OCI-M2 (cell line): ENCODE data around the gene ADAP2.
"Not testable (repeated sequence)": the region's sequence is repeated elsewhere in the genome, so short reads cannot be mapped to it uniquely, and the experiment has no call there.

ENCODE experiments used
- DNase-seq: peaks from one replicate; lab custom pipeline; 2025; ENCODE audit not compliant: unreplicated experiment; lab: John Stamatoyannopoulos, UW

The ADAP2 gene, protein sequence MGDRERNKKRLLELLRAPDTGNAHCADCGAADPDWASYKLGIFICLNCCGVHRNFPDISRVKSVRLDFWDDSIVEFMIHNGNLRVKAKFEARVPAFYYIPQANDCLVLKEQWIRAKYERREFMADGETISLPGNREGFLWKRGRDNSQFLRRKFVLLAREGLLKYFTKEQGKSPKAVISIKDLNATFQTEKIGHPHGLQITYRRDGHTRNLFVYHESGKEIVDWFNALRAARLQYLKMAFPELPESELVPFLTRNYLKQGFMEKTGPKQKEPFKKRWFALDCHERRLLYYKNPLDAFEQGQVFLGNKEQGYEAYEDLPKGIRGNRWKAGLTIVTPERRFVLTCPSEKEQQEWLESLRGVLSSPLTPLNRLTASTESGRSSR

DNA sequence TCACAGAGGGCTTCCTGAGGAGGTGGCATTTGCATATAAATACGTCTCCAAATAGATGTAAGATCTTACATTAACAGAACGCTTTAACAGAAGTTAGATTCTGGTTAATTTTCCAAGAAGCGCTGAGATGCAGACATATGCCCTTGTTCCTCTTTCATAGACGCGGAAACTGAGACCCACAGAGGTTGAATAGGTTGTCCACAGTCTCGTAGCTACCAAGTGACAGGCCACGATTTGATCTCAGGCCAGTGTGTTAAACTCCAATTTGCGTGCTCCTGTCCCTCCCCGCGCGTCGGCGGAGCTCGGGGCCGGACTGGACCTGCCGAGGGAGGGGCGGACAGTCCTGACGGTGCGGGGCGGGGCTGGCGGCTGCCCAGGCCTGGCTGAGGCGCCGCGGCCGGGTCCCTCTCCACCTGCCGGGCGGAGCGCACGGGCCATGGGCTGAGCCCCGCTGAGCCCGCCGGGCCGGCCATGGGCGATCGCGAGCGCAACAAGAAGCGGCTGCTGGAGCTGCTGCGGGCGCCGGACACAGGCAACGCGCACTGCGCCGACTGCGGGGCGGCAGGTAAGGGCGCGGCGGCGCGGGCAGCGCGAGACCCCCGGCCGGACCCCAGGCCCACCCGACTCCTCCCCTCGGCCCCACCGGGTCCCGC, at the start of gene ADAP2:
Gene ADAP2 (plus strand): TSS at position 402 of the 653 bp plus-strand sequence. CDS start 70 bp downstream, at position 472.
- no peak for DNase-seq

DNA sequence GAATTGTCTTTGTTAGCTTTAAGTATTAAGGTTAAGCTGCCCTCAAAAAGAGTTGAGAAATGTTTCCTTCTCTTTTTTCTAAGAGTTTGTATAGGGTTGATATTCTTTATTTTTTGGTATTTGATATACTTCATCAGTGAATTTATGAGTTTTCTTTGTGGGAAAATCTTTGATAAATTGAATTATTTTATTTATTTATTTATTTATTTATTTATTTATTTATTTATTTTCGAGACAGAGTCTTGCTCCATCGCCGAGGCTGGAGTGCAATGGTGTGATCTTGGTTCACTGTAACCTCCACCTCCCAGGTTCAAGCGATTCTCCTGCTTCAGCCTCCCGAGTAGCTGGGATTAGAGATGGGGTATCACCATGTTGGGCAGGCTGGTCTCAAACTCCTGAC, 35.6 kb upstream of the ADAP2 start:
- DNase-seq, result no peak

DNA sequence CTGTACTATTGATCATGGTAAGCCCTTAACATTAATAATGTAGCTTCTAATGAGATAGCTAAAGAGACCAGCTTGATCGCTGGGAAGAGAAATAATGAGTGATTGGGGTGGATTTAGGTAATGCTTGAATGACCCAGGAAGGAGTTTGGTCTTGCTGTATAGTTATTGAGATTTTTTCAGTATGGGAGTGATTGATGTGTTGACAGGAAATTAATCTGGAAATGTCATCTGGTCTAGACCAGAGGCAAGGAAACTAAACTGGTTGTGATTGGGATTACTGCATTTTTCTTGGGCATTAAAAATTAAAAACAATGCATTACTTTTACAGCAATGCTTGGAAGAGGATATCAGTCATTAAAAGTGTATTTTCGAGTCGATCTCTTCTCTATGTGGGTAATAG, 27.5 kb upstream of the ADAP2 start:
- DNase-seq, result no peak

DNA sequence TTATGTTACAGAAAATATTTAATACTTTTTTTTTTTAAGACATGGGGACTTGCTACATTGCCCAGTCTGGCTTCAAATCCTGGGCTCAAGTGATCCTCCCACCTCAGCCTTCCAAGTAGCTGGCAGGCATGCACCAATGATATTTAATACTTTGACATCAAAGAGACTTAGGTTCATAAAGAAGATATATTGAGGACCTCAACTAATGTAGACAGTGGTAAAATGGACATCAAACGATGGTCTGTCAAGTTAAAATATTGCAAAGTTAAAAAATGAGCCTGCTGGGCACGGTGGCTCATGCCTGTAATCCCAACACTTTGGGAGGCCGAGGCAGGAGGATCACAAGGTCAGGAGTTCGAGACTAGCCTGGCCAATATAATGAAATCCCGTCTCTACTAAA, 24.4 kb upstream of the ADAP2 start:
- DNase-seq, result no peak

DNA sequence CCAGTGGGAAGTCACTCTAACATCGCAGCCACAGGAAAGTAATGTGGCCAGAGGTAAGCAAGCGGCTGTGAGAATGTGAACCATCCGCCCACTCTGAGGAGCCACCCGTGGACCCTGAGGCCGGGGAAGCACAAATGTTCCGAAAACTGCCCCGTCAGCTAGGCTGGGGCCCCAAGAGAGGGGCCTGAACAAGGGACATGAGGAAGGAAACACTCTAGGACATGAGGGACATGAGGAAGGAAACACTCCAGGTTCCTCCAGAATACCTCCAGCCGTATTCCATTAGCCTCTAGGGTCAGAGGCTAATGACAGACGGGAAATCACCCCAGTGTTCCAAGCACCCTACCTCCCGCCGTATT, 16.0 kb upstream of the ADAP2 start:
- DNase-seq, result no peak

DNA sequence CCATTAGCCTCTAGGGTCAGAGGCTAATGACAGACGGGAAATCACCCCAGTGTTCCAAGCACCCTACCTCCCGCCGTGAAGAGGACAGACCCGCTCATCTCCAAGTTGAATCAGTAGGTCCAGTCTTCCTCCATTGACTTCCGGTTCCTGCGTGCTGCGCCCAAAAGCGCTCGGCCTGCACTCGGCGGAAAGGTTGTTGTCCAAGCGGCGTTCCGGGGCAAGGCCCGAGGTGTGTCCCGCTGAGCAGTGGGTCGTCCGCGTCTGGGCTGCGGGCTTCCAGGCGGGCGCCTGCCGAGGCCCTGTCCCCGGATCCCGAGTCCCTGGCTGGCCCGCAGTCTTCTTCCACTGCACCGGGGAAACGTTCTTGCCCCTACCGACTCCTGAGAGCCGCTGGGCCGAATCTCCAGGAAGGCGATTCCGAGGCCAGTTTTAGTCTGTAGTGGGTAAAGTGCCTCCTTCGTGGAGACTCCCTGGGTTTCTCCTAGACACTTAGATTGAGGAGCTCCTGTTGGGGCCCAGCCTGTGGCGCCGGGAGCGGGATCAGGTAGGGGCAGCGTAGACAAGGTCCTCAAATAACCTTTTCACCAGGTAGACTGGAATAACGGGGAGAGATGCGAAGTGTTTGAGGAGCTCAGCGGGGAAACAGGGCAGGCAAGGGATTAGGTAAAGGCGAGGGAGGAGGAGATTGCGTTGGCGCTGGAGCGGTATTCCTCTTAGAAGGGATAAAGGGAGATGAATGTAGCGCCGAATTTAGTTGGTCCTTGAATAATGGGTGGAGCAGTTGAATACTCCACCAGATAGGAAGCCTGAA, 15.4 kb upstream of the ADAP2 start, which contains the start of gene TEFM:
Gene TEFM (minus strand): TSS at position 138 of the 811 bp plus-strand sequence. CDS start 40 bp downstream, at position 98.
- DNase-seq, result no peak

DNA sequence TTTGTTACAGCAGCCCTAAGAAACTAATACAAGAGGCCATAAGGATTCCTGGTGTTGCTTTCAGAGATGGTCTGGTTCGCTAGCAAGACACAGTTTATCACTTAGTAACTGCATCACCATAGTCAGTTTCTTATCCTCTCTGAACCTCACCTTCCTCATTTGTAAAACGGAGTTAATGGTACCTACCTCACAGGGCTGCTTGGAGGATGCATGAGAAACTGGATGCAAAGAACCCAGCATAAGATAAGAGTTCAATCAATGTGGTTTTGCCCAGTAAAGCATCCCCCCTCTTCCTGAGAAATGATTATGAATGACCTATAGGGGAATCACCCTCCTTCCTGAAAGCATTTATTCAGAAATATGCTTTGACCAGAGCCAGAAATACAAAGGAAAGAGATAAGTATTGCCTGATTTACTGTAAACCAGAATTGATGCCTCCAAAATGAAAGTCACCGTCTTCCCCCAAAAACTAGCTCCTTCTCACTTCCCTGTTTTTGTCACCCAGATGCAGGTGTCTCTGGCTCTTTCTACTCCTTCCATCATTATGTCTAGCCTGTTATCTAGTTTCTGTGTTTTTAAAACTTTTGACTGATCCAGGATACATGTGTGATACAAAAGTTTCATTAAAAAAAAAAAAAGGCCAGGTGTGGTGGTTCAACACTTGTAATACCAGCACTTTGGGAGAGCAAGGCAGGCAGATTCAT, 12.9 kb upstream of the ADAP2 start:
- no peak for DNase-seq

DNA sequence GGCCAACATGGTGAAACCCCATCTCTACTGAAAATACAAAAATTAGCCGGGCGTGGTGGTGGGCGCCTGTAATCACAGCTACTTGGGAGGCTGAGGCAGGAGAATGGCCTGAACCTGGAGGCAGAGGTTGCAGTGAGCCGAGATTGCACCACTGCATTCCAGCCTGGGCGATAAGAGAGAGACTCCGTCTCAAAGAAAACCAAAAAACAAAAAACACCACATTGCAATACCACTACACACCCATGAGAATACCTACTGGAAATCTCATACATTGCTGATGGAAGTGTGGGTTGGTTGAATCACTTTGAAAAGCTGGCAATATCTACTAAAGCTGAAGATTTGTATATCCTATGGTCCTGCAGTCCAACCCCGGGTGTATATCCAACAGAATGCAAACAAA, 11.6 kb upstream of the ADAP2 start:
- DNase-seq, result not testable (repeated sequence)

DNA sequence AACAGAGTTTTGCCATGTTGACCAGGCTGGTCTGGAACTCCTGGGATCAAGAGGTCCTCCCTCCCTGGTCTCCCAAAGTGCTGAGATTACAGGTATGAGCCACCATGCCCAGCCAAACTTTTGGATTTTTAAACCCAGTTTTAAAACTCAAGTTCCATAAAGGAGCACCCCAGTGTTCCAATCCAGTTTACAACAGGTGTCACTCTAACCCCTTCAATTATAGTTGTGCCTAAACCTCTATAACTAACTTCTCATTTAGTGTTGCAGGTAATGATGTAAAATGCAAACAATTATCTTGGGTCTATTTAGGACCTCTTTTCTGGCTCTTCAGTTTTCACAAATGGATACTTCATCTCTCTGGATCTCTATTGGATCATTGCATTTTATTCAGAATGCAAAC, 7.8 kb upstream of the ADAP2 start:
- DNase-seq, result no peak

DNA sequence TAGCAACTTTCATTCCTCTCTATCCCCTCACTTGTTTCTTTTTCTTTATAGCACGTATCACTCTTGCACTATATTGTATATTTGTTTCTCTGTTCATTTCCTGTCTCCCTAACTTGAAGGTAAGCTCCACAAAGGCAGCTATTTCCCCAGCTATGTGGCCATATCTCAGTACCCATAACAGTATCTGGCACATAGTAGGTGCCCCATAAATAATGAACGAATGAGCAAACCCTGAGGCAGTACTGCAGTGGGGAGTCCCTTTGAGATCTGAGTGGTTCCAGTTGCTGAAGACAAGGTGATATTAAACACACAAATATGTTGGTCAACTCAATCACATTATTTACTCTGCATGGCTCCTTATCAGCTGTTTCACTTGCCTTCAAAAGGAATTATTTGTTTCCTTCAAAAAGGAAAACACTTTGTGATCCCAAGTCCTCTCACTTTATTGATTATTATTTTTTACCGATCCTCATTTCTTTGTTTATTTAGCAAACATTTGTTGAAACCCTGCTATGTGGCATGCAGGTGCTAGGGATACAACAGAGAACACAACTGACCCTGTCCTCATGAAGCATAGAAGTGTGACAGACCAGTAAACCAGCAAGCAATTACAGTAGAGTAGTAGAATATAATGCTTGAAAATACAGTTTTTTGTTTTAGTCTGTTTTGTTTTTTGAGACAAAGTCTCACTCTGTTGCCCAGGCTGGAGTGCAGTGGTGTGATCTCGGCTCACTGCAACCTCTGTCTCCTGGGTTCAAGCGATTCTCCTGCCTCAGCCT, 5.7 kb upstream of the ADAP2 start:
- no peak for DNase-seq

DNA sequence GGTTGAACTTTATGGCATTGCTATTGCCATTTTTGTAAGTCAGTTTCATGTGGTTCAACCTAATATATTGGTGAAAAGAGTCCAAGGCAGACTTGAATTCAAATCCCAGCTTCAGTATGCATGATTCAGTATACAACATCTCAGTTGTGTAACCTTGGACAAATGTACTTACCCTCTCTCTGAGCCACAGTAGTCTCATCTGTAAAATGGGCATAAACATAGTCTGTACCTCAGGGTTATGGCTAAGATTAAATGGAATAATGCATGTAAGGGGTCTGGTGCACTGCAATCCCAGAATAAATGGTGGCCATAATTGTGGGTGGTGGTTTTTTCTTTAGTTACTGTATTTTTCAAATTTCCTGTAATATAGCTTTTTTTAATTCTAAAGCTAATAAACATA, 4.7 kb upstream of the ADAP2 start:
- no peak for DNase-seq

DNA sequence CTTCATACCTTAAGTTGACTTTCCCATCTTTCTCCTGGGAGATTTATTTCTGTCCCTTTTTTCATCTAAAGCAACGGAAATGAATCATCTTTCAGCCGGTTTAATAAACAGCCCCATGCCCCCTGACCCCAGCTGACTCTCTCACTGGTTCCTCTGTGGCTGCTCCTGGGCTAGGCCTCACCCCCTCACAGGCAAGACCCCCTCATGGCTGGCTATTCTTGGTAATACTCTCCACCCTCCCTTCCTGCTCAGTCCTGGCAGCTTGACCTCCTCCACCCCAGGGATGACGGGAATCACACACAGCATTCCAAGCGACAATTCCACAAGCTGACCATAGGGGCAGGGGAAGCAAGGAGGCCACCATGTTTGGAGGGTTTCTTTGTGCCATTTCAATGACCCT, 1.5 kb upstream of the ADAP2 start:
- no peak for DNase-seq

DNA sequence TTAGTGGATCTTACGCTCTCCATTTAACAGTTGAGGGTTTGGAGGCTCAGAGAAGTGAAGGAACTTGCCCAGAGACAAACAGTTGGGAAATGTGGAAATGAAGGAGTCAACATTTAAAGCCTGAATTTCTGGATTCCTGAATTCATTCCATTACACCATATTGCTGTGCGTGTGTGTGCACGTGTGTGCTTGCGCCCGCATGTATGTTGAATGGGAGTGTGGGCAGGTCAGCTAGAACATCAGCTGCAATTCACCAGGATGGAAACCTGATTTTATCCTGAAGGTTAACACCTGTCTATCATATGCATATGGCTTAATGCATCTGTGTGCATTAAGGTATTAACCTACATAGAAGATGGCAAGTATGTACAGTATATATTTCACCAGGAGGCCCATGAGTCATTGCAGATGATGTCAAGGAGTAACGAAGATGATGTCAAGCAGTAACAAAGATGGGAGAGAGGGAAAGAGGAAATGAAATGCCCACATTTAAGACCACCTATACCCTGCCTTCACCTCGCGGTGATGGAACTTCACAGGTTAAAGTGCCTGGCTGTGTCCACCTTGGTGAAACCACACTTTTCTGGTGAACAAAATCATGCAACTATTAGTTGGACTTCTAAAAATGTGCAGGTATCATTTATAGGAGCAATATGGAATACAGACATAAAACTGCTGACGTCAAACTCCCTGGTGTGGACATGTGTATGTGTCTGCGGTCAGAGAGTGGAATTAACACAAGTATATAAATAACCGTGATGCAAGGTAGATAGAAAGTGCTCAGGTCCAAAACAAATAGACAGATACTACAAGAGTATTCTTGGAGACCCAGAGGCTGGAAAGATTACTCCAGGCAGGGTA, 832 bp upstream of the ADAP2 start:
- DNase-seq, result no peak

DNA sequence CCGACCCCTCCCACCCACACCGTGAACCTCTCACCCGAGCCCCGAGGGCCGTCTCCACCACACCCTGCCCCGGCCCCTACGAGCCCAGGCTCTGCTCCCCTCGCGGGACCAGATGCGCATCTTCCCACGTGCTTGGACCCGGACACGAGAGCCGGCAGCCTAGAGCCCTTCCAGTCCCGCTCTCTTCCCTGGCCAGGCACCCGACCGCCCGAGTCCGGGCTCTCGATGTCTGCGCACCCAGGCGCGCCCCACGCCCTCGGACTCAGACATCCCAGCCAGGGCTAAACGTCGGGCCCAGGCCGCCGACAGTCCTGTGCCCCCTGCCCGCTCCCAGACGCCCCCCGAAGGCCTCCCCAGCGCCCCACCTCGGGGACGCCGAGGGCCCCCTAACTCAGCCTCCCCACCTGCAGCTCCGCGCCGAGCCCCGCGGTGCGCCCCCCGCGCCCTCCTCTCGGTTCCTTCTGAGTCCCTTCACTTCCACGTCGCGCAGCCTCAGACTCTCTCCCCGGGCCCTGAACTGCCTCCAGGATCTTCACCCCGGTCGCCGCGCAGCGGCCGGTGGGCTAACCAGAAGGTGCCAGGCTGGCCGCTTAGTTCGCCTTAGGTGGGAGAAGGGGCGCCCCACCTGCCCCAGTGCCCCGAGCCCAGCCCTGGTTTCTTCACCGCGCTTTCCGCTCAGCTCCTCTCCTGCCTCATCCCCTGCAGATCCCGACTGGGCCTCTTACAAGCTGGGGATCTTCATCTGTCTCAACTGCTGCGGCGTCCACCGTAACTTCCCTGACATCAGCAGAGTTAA, 688 bp downstream of the ADAP2 start:
- no peak for DNase-seq

DNA sequence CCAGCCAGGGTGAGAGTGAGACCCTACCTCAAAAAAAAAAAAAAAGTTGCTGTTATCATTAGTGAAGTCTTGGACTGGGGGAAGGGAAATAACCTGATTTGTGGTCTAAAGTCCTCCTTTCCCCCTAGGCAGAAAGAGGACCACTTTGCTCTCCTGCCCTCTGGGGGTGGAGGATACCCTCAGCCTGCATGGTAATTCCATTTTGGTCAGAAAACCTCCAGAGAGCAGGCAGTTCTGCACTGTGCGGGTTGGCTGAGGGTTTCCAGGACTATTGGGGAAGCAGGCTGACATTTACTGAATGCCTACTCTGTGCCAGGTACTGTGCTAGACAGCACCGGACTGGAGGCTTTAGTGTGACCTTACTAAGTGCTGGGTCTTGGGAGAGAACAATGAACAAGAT, 2.6 kb downstream of the ADAP2 start:
- DNase-seq, result no peak

DNA sequence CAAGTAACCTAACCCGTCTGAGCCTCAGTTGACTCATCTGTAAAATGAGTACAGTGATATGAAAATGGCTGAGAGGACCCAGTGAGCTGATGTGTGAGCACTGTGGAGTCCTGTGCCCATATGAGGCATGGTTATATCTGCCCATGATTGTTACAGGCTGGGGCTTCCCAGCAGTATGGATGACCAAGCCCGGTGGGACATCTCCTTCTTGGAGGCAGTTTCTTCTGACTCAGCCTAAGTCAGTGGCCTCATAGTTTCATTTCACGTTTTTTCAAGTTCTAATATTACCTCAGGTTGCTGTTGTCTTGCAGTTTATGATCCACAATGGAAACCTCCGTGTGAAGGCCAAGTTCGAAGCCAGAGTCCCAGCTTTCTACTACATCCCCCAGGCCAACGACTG, 4.8 kb downstream of the ADAP2 start:
- no peak for DNase-seq

DNA sequence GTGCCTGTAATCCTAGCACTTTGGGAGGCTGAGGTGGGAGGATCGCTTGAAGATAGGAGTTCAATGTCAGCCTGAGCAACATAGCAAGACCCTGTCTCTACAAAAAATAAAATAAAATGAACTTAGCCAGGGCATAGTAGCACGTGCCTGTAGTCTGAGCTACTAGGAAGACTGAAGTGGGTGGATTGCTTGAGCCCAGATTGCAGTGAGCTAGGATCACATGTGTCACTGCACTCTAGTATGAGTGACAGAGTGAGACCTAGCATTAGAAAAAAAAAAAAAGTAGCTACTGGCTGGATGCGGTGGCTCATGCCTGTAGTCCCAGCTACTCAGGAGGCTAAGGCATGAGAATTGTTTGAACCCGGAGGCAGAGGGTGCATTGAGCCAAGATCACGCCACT, 6.0 kb downstream of the ADAP2 start:
- DNase-seq, result no peak

DNA sequence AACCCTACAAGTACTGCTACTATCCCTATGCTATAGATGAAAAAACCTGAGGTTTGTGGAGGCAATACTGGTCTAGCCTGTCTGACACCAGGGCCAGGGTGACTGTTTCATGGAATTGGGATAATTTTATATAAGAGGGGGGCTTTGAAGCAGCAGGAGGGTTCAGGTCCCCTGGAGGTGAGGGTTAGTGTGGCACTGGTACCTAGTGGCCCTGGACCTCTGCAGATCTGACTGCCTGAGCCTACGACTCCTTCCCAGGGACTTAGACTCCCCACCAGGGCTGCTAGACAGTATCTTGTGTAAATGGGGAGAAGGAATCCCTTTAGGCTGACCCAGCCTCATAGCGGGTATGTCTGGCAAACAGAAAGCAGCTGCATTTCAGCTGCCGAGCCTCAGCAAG, 6.8 kb downstream of the ADAP2 start:
- no peak for DNase-seq
